H1 (cell line): ENCODE data around the gene TFE3. TPM values are rescaled to one million over a fixed set of nuclear protein-coding genes. Genes with fewer than 3 reads are reported as not detected.

Source experiments
- BACH1 ChIP-seq: IDR thresholded peaks from 2 replicates; pipeline ENCODE4 v1.6.1; 2012; ENCODE audit warnings: low read length, improper control_type of control experiment
- CHD1 ChIP-seq: IDR thresholded peaks from 2 replicates; pipeline ENCODE4 v1.6.1; 2012; ENCODE audit warnings: low read depth, low read length, improper control_type of control experiment
- CHD7 ChIP-seq: fragments of 300-600 bp; sonication (generic); IDR thresholded peaks from 2 replicates; pipeline ENCODE4 v1.7.1; 2012; ENCODE audit warnings: low read length, moderate library complexity, mild to moderate bottlenecking, inconsistent platforms; ENCODE audit not compliant: insufficient replicate concordance
- CREB1 ChIP-seq: IDR thresholded peaks from 2 replicates; pipeline ENCODE4 v1.6.1; 2012; ENCODE audit warnings: inconsistent platforms
- FOSL1 ChIP-seq: IDR thresholded peaks from 2 replicates; pipeline ENCODE4 v1.6.1; 2011; ENCODE audit warnings: mild to moderate bottlenecking, low read depth, low read length, moderate library complexity; ENCODE audit not compliant: insufficient read depth
- HDAC6 ChIP-seq: IDR thresholded peaks from one replicate; pipeline ENCODE4 v1.7.1; 2012; ENCODE audit warnings: low read depth, mild to moderate bottlenecking, inconsistent platforms, low read length, moderate library complexity
- KDM5A ChIP-seq: fragments of 200-600 bp; IDR thresholded peaks from 2 replicates; pipeline ENCODE4 v1.7.1; 2012; ENCODE audit warnings: mild to moderate bottlenecking, low read length, inconsistent platforms, mixed read lengths
- NRF1 ChIP-seq: IDR thresholded peaks from 2 replicates; pipeline ENCODE4 v1.6.1; 2011; ENCODE audit warnings: mild to moderate bottlenecking, low read depth, low read length, improper control_type of control experiment
- POU5F1 ChIP-seq: IDR thresholded peaks from 2 replicates; pipeline ENCODE4 v1.6.1; 2011; ENCODE audit warnings: low read depth, mild to moderate bottlenecking, low read length, moderate library complexity
- SIN3A ChIP-seq, 2 experiments: IDR thresholded peaks in 1 of 2; conservative IDR thresholded peaks in 1 of 2; 2 replicates each; pipeline ENCODE4 v1.6.1; 2011 to 2012; ENCODE audit warnings: low read length in 2 of 2, improper control_type of control experiment in 1 of 2, low read depth in 1 of 2, mild to moderate bottlenecking in 1 of 2
- SP1 ChIP-seq: IDR thresholded peaks from 2 replicates; pipeline ENCODE4 v1.6.1; 2011; ENCODE audit warnings: low read depth, low read length
- polyA plus RNA-seq, 7 experiments: library from polyadenylated mRNA; depleted of rRNA in 3 of 7; stranded (reverse) in 5 of 7; unstranded in 2 of 7; fragments of >200 nt in 5 of 7; fragments of 200-250 nt in 2 of 7; gene quantifications; 1 replicate in 5 of 7; 2 replicates in 1 of 7; 4 replicates in 1 of 7; pipeline versions ENCODE4 v1.2.1 to v1.2.3, GENCODE V29; 2011 to 2013; ENCODE audit warnings: missing spikeins in 2 of 7, mixed read lengths in 2 of 7
- total RNA-seq: library from RNA; stranded (reverse); fragmentation: NEBNext Ultra II Directional; extraction: Animal tissue kit (Norgen Biotek cat#: 25700); gene quantifications from 2 replicates; pipeline ENCODE4 v1.2.1, GENCODE V29; 2021

Gene TFE3
- total and polyA plus RNA-seq, 2 of the 8 experiments (the other 6 are each of a cell fraction or from before 2014, with no cell fraction given): 33.7 to 52.9 TPM

- no peak for TF ChIP-seq CHD1
- no peak for TF ChIP-seq KDM5A
- TF ChIP-seq SP1: no peak
- peak; percentile 60; the same call in 1 of the 2 replicates for TF ChIP-seq POU5F1
- peak in 1 of 2 experiments; percentile 76; a peak in 1 of 4 replicates for TF ChIP-seq SIN3A (conservative IDR thresholded peaks at IDR 0.05 in 1 of 2, IDR thresholded peaks at IDR 0.05 in 1 of 2; ENCODE audit: low read depth in 1 of 2, low read length in 2 of 2)
- TF ChIP-seq FOSL1: no peak
- TF ChIP-seq BACH1: peak; percentile 99
- no peak for TF ChIP-seq HDAC6
- no peak for TF ChIP-seq CHD7
- no peak for TF ChIP-seq NRF1
- no peak for TF ChIP-seq CREB1
These were observed 3.4 kb downstream of the TFE3 start (continued) for GRCh38 chrX:49039598-49040375.
